Measurements from ENCODE around the gene RABL3. TPM values are rescaled to one million over a fixed set of nuclear protein-coding genes. Genes with fewer than 3 reads are reported as not detected.

Gene RABL3
- total RNA-seq, 1 experiment from 2014 or later: 18.2 TPM

- Histone ChIP-seq H3K4me3 (ENCODE audit: low read depth, low read length, poor library complexity, severe bottlenecking) (no peak overlapping the region), H3K27ac (ENCODE audit: low read depth, low read length, poor library complexity, severe bottlenecking) (no peak overlapping the region), H3K9me3 (ENCODE audit: low read depth, low read length, poor library complexity, severe bottlenecking) (no peaks in the 10 kb centered on the region), H3K36me3 (ENCODE audit: insufficient read depth, low read length, poor library complexity, severe bottlenecking) (peaks cover 3% of the 10 kb centered on the region), H3K27me3 (replicated peaks; ENCODE audit: insufficient read depth, low read depth, low read length, poor library complexity) (no peaks in the 10 kb centered on the region), H3K4me1 (ENCODE audit: insufficient read depth, low read length, poor library complexity, severe bottlenecking) (no peaks in the 10 kb centered on the region)
- TF ChIP-seq CTCF (conservative IDR thresholded peaks at IDR 0.05; ENCODE audit: low read depth, low read length) (no peak), EZH2 (IDR thresholded peaks at IDR 0.05; ENCODE audit: borderline replicate concordance, low read depth, low read length, poor library complexity, severe bottlenecking) (no peak)
- DNase-seq (ENCODE audit: low spot score): no peak
- ChIA-PET POLR2A (ENCODE audit: low non-redundant PET) (no interaction called here), CTCF (no interaction called here)
- intact Hi-C loops (cut with micrococcal nuclease; ENCODE audit: unreplicated experiment): no loop called here
- BruUV-seq (replicated peaks): no TSS peak
These were observed 38.7 kb upstream of the RABL3 start for GRCh38 chr3:120780977-120781376.

- Histone ChIP-seq H3K36me3 (ENCODE audit: insufficient read depth, low read length, poor library complexity, severe bottlenecking) (peaks cover 3% of the 10 kb centered on the region), H3K4me3 (ENCODE audit: low read depth, low read length, poor library complexity, severe bottlenecking) (no peak overlapping the region), H3K4me1 (ENCODE audit: insufficient read depth, low read length, poor library complexity, severe bottlenecking) (no peaks in the 10 kb centered on the region), H3K27ac (ENCODE audit: low read depth, low read length, poor library complexity, severe bottlenecking) (no peak overlapping the region), H3K9me3 (ENCODE audit: low read depth, low read length, poor library complexity, severe bottlenecking) (no peaks in the 10 kb centered on the region), H3K27me3 (replicated peaks; ENCODE audit: insufficient read depth, low read depth, low read length, poor library complexity) (no peaks in the 10 kb centered on the region)
- BruUV-seq (replicated peaks): no TSS peak
- TF ChIP-seq CTCF (conservative IDR thresholded peaks at IDR 0.05; ENCODE audit: low read depth, low read length): no peak
- TF ChIP-seq EZH2 (IDR thresholded peaks at IDR 0.05; ENCODE audit: borderline replicate concordance, low read depth, low read length, poor library complexity, severe bottlenecking): no peak
- CTCF ChIA-PET: no interaction called here
- intact Hi-C loops (cut with micrococcal nuclease; ENCODE audit: unreplicated experiment): no loop called here
- POLR2A ChIA-PET (ENCODE audit: low non-redundant PET): no interaction called here
- no peak for DNase-seq (ENCODE audit: low spot score)
These were observed 36.5 kb upstream of the RABL3 start for GRCh38 chr3:120778776-120779175.

- H3K36me3 ChIP-seq (ENCODE audit: insufficient read depth, low read length, poor library complexity, severe bottlenecking): no peaks in the 10 kb centered on the region
- no peaks in the 10 kb centered on the region for H3K4me1 ChIP-seq (ENCODE audit: insufficient read depth, low read length, poor library complexity, severe bottlenecking)
- CTCF ChIA-PET: no interaction called here
- BruUV-seq (replicated peaks): no TSS peak
- H3K4me3 ChIP-seq (ENCODE audit: low read depth, low read length, poor library complexity, severe bottlenecking): no peak overlapping the region
- intact Hi-C loops (cut with micrococcal nuclease; ENCODE audit: unreplicated experiment): no loop called here
- no peaks in the 10 kb centered on the region for H3K27me3 ChIP-seq (replicated peaks; ENCODE audit: insufficient read depth, low read depth, low read length, poor library complexity)
- TF ChIP-seq EZH2 (IDR thresholded peaks at IDR 0.05; ENCODE audit: borderline replicate concordance, low read depth, low read length, poor library complexity, severe bottlenecking): no peak
- TF ChIP-seq CTCF (conservative IDR thresholded peaks at IDR 0.05; ENCODE audit: low read depth, low read length): no peak
- no peaks in the 10 kb centered on the region for H3K9me3 ChIP-seq (ENCODE audit: low read depth, low read length, poor library complexity, severe bottlenecking)
- no peak overlapping the region for H3K27ac ChIP-seq (ENCODE audit: low read depth, low read length, poor library complexity, severe bottlenecking)
- DNase-seq (ENCODE audit: low spot score): no peak
- POLR2A ChIA-PET (ENCODE audit: low non-redundant PET): interaction anchor here (0.6 kb wide), 1 partner anchor 18 kb away, joined by 8 read pairs; no protein-coding TSS in a partner anchor
These were observed 33.1 kb upstream of the RABL3 start for GRCh38 chr3:120775411-120775810.
